Stimulated activated CD4-positive, alpha-beta T cell treated with anti-CD3 and anti-CD28 coated beads, Interleukin-2, amount 100 ng/mL, for 4 hours (primary cell): Measurements from ENCODE around the gene KLK13.

Source experiments
- DNase-seq: peaks from one replicate; pipeline ENCODE4 v3.0.0-alpha.2; 2020; ENCODE audit warnings: low read depth

KLK13 gene

DNA sequence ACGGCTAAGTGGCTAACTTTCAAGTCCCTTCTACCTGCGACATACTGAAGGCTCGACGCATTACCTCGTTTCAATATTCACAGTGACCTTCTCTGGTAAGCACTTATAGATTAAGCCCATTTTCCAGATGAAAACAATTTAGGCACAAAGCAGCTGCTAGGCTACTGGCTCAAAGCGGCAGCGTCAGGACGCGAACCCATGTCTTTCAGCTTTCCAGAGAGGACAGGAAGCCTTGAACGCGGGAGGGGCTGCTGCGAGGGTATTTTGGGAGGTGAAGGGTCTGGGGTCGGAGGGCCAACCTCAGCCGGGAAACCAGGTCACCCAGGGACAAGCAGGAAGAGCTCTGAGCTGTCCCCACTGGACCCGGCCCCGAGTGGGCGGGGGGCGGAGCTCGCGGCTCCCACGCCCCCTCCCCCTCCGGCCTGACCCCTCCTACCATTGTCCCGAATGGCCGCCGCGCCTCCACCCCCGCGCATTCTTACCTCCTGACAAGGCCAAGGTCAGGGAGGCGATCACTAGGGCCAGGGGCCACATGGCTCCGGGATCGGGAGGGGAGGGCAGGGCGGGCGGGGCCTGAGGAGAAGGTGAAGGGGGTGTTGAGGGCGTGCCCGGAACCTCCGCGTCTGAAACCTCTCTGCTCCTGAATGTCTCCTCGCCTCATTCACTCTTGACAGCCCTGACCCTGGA lies at the start of gene KLK13:
TSS of gene KLK13 (minus strand) at position 559 of the 687 bp plus-strand sequence. CDS start at position 534, 25 bp downstream.
- DNase-seq = no peak

- no peak for DNase-seq
Observed at GRCh38 chr19:51114087-51114729, 49.3 kb upstream of the KLK13 start.

GRCh38 chr19:51111606-51112005 lies 46.7 kb upstream of the KLK13 start:
- DNase-seq = no peak

DNA sequence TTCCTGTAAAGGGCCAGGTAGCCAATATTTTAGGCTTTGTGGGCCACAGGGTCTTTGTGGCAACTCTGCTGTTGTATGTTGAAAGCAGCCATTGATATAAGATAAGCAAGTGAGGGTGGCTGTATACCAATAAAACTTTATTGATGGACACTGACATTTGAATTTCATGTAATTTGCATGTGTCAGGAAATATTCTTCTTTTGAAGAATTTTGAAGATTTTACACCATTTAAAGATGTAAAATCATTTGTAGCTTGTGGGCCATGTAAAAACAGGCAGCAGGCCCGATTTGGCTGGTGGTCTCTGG lies 45.7 kb upstream of the KLK13 start:
- no peak for DNase-seq

DNA sequence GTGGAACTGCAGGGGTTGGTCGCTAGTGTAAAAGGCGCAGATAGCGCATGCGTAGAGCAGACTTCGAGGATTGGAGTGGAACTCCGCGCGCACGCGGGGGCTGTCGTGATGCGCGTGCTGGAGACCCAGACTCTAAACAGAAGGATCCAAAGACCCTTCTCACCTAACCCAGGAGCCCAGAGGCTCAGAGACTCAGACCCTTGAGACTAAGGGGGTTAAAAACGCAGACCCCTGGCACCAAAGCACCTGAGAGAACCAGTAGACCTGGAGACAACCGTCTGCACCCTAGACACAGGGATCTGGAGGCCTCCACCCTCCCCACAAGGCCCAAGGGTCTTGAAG lies 43.9 kb upstream of the KLK13 start:
- no peak for DNase-seq

DNA sequence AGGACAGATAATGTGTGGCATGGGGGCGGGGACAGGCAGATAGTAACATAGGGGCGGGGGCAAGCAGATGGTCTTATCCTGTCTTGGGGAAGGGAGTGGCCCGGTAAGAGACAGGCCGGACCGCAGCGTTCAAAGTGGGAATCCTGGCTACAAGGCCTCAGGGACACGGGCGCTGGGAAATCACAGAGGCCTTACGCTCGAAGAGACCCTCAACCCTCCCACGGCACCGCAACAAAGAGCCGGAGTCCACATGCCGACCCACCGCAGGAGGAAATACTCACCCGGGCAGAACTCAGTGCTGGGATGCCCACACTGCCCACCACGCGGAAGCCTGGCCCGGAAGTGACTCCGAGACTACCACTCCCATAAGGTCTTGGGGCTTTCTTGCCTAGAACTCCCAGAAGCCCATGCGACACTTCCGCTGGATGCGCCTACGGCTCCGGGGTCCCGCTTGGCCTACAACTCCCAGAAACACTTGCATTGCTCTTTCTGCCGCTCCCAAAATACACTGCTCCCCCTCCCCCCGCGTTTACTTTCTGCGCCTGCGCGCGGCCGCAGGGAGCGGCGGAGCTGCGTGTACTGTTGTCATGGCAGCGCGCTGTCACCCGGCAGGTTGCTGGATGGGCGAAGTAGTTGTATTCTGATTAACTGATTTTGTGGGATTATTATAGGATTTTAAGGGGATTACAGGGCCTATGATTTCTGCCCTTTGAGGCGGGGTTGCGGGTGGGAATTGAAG lies 43.3 kb upstream of the KLK13 start, which contains the start of gene CTU1:
TSS of gene CTU1 (minus strand) at position 344 of the 739 bp plus-strand sequence. CDS start 3,840 bp downstream, outside the sequence.
- DNase-seq = peak; percentile 98

DNA sequence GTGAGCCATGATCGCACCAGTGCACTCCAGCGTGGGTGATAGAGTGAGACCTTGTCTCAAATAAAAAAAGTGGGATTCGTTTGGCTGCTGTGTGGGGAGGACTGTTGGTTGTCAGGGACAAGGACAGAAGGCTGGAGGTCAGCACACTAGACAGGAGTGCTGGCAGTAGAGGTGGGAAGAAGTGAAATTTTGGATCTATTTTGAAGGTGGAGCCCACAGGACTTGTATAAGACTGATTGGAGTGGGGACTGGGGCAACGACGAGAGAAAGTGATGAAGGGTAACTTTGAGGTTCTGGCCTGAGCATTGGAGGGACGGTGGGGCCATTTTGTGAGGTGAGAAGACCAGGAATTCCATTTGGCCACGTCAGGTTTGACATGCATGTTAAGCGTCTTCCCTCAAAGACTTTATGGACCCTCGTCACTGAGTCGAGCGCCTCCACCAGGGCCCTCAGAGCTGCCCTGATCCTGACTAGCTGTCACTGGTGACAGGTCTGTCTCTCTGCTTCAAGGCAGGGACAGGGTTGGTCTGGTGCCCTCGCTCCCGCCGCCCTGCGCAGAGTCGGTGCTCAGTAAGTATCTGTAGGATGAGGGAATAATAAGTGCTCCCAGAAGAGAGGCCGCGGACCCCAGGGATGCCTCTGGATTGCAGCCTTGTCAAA lies 42.6 kb upstream of the KLK13 start:
- no peak for DNase-seq

DNA sequence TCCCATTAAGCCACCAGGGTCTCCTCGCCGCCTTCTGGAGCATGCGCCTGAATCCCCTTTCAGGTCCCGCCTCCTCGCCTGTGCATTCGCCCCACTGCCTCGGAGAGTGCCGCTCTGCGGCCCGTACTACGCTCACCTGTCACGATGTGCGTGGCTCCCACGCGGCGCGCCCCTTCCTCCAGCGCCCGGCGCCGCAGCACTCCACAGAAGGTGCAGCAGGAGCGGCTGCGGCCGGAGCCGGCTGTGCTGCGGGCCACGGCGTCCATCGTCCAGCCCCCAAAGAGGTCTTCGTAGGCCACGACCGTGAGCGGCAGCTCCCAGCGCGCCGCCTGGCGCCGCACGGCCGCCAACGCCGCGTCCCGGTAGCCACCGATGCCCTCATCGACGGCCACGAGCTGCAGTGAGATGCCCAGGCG lies 39.0 kb upstream of the KLK13 start:
- DNase-seq = no peak

DNA sequence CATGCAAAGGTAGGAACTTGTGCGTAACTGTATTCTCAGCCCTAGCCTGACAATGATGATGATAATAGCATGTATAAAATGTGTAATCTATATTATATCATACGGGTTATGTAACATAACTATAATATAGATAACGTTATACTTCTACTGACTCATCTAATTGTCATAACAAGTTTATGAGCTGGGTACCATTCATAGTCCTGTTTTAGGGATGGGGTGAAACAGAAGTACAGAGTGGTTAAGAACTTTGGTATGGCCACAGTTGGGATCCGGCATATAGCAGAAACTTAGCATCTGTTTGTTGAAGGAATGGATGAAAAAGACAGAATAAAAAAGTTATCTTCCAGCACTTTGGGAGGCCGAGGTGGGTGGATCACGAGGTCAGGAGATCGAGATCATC lies 38.1 kb upstream of the KLK13 start:
- no peak for DNase-seq

DNA sequence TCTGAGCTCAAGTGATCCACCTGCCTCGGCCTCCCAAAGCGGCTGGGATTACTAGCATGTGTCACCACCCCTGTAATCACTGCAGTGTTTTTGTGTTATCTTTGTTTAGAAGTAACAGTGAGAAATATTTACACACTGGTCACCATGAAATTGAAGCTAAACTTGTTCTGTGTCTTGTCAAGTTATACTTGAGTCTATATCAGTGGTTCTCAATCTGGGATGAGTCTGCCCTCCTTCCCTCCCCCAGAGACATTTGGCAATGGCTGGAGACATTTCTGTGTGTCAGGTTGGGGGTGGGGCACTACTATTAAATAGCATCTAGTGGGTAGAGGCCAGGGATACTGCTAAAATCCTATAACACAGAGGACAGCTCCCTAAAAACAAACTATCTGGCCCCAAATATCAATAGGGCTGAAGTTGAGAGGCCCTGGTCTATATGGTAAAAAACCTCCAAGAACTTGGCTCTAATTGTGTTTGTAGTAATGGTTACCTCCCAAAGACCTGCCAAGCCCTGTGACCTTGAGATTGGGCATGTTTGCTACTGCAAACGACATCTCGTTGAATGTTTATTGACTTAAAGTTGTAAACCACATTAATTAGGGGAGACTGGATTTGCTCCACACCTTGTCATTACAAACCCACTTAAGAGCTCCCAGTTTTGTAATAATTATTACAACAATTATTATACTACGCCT lies 36.4 kb upstream of the KLK13 start:
- DNase-seq = no peak

DNA sequence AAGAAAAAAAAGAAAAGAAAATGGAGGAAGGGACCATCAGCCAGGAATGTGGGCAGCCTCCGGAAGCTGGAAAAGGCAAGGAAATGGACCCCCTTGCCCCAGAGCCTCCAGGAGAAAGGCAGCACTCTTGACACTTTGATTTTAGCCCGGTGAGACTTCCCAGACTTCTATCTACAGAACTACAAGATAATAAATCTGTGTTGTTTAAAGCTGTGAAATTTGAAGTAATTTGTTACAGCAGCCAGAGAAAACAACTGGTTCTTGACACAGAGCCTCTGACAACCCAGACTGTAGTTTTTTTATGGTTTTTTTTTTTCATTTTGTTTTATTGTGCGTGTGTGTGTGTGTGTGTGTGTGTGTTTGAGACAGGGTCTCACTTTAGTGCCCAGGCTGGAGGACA lies 35.7 kb upstream of the KLK13 start:
- DNase-seq = no peak

- no peak for DNase-seq
Observed at GRCh38 chr19:51099047-51099382, 34.1 kb upstream of the KLK13 start.

- peak; percentile 13 for DNase-seq
Observed at GRCh38 chr19:51098365-51099046, 33.6 kb upstream of the KLK13 start.

DNA sequence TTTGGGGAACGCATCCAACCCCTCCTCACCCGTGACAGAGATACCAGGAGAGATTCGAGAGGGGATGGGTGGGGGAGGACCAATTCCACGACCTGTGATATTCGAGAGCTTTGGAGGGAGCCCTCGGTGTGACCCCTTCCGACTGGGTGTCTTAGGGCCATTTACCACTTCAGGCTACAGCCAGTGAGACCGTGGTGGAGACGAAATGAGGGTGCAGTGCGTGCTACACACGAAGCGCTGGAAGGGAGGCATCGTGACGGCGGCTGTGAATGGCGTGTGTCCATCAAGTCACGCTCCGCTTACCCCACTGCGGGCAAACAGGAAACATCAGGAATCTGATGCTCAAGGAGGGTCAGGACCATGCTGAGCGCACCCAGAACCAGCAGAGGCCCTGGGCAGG lies 32.9 kb upstream of the KLK13 start:
- no peak for DNase-seq

- peak; percentile 49 for DNase-seq
Observed at GRCh38 chr19:51097166-51097738, 32.4 kb upstream of the KLK13 start.

DNA sequence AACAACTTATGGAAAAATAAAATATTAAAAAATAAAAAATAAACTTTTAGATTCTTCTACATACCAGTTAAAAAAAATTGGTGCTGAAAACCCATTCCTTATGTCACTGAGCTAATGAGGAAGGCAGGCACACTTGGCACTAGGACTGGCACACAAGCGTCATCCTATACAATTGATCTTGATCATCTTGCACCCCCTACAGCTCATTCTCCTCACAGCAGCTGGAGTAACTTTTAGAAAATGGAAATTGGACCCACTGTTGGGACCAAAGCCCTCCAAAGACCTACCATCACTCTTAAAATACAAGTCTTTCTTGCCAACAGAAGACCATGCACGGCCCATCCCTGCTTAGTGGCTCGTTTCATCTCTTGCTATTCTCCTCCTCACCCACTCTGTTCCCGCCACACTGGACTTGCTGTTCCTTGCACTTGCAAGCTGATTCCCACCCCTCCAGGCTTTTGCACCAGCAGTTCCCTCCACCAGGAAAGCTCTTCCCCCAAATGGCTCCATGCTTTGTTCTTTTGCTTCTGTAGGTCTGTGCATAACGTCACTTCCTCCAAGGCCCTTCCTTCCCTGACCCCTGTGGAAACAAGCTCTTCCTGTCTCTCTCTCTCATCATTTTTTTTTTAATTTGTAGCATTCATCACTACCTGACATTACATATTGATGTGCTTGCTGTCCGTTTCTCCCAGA lies 31.7 kb upstream of the KLK13 start:
- no peak for DNase-seq

GRCh38 chr19:51094696-51095279 lies 29.9 kb upstream of the KLK13 start:
- DNase-seq = no peak

DNA sequence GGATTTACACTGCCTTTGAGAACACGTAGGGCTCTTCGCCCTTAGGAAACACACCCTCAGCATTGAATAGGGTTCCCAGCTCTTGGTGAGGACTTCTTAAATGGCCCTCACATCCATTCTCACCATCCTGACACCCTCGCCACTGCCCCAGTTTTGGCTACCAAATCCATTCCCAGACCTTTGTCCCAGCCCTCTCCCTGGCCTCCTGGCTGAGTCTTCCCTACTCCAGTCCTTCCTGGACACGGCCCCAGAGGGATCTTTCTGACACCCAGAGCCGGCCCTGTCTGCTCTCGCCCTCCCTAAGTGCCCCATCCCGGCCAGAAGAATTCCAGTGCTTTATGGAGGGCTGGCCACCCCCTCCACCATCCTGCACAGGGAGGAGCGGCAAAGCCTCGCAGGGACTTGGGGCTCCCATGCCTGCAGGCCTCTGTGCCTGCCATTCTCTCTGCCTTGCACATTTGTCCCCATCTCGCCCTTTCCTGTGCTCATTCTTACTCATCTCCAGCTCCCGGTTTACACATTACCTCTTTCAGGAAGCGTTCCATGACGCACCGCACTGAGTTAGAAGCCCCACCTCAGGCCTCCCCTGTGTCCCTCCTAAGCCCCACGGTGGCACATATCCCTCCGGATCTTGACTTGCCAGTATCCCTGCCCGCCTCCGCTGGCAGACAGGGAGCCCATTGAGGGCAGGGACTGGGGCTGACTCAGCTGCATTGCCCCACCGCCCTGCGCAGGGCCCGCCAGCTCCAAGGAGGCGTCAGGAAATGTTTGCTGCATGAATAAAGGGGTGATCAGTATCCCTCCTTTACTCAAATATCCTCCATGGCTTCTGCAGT lies 28.8 kb upstream of the KLK13 start:
- no peak for DNase-seq

DNA sequence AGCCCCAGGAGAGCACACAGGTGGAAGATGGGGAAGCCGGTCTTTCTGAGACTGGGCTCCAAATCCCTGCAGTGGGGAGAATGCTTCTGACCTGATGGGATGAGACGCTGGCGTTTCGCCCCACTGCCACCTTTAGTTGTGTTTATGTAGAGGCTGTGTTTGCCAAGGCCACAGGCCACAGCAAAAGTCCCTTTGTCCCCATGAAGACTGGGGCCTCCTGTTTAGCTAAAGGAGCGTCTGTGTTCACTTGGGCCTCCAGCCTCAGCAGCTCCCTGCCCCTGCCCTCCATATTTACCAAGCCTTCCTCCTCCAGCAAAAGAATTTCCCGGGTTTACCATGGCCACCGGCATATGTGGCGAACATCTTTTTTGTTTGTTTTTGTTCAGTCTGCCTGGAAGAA lies 28.2 kb upstream of the KLK13 start:
- no peak for DNase-seq
